Astrocyte of the hippocampus (primary cell): ENCODE data around the gene GPR39.
A peak's percentile ranks its signal among the peaks of the same experiment; 100 is the strongest.
"Not testable (repeated sequence)": the region's sequence is repeated elsewhere in the genome, so short reads cannot be mapped to it uniquely, and the experiment has no call there.

Experiments used
- DNase-seq: peaks from one replicate; pipeline ENCODE4 v3.0.0; 2011; ENCODE audit warnings: low read depth, low spot score

The GPR39 gene

DNA sequence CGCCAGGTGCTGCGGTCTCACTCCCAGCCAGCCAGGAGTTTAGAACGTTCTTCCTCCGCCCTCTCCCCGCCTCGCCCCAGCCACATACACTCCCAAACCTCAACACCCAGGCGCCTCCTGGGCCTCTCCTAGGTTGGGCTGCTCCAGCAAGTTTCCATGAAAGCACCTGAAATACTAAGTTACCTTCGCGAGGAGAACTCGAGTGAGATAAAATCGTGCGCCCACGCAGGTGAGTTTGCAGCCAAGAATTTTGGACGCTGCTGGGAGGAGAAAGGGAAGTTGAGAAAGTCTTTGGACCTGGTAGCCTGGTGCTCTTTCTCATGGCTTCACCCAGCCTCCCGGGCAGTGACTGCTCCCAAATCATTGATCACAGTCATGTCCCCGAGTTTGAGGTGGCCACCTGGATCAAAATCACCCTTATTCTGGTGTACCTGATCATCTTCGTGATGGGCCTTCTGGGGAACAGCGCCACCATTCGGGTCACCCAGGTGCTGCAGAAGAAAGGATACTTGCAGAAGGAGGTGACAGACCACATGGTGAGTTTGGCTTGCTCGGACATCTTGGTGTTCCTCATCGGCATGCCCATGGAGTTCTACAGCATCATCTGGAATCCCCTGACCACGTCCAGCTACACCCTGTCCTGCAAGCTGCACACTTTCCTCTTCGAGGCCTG, at the start of gene GPR39:
TSS of gene GPR39 (plus strand) at position 83 of the 673 bp plus-strand sequence.
- no peak for DNase-seq

DNA sequence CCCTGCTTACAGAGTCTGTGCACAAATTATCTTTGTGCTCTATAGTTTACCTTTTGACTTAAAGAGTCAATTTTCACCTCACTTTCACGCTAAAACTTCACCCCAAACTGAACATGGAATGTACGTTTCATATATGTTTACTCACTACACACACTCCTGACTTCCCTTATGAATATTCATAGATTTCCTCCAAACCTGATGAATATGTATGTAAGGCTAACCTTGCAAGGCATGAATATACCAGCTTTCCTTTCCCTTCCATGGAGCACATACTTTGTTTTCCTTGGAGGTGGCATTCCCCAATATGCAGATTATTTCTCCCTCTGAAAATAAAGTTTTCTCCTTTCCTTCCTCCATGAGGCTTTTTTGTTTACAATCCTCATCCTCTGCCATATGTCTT, 48.4 kb upstream of the GPR39 start:
- no peak for DNase-seq

DNA sequence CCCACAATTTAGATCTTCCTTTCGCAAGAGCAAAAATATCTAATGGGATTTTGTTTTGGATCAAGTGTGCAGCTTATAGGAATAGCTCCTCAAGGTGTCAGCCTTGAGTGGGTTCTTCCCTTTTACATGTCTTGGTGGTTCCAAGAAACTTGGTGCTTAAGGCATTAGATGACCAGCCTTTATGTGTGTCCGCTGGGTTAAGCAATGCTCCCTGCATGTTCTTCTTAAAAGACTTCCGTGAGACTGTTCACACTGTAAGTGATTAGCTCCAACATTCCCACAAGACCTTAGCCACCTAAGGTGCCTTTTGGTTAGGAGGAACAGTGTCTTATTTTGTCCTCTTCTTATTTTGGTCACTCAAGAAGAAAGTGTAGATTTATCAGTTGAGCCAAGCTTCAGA, 44.3 kb upstream of the GPR39 start:
- no peak for DNase-seq

- DNase-seq, result peak; percentile 86
Observed at GRCh38 chr2:132373391-132374135, 43.0 kb upstream of the GPR39 start.

- DNase-seq, result no peak
Observed at GRCh38 chr2:132374151-132374550, 42.5 kb upstream of the GPR39 start.

DNA sequence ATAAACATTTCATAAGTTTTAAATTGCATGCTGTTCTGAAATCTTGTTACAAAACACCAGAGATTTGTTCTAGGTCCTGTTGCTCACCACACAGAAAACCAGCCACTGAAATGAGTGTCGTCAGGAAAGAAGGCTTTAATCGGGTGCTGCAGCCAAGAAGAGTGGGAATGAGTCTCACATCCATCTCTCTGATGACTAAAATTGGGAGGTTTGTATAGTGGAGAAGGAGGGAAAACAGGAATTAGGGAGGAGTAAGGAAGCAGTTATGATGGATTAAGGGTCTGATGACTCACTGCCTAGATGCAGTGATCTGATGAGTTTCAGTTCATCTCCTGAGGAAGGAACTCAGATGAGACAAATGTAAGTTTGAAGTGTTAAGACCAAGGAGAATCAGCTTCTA, 42.1 kb upstream of the GPR39 start:
- DNase-seq, result peak; percentile 46

DNA sequence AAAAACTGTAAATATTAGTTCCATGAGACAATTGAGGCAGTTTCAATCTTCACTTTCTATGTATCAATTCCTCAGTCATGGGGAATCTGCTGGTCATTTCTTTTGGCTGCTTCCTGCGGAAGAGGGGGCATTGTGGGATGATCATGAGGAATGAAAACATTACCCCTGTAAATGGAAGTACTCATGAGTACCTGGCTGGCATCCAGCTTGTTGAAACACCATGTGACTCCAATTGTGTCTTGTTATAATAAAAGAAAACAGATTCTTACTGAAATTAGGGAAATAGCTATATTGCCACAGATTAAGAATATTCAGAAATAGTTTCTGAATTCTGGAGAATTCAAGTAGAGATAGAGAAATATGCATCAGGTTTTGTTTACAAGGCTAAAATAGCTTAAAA, 41.6 kb upstream of the GPR39 start:
- DNase-seq, result no peak

DNA sequence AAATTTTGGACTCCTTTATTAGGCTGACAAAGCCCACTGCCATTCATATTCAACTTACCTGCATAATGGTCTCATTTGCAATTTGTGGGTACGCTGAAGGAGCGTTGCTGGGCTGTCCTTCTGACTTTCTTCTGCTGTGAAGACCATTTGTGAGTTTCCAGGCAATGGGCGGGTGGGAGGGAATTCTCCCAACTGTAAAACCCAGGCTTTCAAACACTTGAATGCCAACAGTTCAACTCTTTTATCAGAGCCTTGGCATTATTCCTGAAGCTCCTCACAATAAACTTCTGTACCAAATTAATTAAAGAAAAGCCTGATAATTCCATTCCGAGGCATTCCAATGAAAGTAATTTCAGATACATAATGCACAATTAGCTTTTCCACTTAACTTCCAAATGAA, 35.2 kb upstream of the GPR39 start:
- DNase-seq, result no peak

- DNase-seq, result no peak
Observed at GRCh38 chr2:132383956-132384355, 32.6 kb upstream of the GPR39 start.

- peak; percentile 79 for DNase-seq
Observed at GRCh38 chr2:132384491-132385151, 32.0 kb upstream of the GPR39 start.

DNA sequence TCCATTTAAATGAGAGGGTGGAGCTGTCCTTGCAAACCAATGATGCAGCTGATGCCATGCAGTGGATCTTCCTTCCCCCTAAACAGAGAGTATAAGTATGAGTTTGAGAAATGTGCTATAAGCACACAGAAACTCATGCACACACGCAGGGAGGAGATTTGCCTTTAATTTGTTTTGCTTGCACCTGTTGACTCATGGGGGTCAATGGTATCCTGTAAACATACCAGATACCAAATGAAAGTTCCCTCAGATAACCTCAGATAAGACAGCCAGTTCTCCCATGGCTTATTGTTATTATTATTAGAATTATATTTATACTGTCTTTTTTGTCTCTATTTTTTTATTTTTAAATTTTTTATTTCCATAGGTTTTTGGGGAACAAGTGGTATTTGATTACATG, 29.5 kb upstream of the GPR39 start:
- no peak for DNase-seq

DNA sequence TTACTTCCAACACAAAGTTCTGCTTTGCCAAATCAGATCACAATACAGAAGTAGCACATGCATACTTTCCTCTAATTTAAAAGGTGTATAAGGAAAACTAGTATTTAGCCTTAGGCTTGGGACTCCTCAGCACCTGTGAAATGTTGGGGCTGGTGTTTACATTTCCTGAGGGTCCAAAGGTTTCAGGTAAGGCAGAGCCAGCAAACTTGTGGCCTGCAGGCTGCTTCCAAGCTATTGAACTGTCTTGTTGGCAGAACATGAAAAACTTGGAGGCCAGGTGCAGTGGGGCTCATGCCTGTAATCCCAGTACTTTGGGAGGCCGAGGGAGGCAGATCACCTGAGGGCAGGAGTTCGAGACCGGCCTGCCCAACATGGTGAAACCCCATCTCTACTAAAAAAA, 26.5 kb upstream of the GPR39 start:
- DNase-seq, result no peak

GRCh38 chr2:132391378-132391777, 25.2 kb upstream of the GPR39 start:
- no peak for DNase-seq

GRCh38 chr2:132392221-132392620, 24.4 kb upstream of the GPR39 start:
- no peak for DNase-seq

GRCh38 chr2:132392879-132393278, 23.7 kb upstream of the GPR39 start:
- DNase-seq, result no peak

DNA sequence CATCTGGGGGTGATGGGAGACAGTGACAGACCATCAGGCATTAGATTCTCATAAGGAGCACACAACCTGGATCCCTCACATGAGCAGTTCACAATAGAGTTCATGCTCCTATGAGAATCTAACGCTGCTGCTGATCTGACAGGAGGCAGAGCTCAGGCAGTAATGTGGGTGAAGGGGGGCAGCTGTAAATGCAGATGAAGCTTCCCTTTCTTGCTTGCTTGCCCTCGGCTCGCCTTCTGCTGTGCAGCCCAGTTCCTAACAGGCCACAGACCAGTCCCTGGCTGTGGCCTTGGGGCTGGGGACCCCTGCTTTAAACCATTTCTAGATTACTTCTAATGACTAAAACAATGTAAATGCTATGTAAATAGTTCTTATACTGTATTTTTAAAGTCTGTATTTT, 19.6 kb upstream of the GPR39 start:
- not testable (repeated sequence) for DNase-seq

DNA sequence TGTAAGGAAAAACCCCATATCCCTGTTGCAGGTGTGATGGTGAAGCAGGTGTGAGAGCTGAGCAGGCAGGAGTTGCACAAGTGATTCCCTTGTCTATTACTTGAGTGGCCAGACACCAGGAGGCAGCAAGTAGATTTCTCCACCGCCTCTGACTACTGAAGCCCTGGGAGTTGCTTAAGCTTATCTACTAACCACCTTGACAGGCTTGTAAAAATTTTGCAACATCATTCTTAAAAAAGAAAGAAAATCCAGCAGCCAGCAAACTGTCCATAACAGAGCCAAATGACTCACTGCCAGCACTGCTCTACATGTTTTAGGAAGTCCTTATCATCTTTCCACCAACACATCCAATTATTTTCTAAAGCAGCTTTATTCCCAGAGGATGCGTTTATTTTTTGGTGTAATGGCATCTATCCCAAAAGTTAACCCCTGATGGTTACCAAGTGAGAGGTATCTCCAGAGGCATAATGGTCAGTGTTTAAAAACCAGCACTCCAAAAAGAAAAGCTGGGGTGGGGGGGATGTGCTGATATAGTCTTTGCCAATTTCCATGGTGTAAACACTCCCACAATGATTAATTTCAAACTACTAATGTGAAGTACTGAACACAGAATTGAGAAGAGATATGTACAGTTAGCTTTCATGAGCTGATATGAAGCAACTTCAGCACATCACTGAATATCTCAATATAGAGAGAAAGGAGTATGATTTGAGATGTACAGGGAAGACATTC, 16.3 kb upstream of the GPR39 start:
- peak; percentile 23 for DNase-seq

DNA sequence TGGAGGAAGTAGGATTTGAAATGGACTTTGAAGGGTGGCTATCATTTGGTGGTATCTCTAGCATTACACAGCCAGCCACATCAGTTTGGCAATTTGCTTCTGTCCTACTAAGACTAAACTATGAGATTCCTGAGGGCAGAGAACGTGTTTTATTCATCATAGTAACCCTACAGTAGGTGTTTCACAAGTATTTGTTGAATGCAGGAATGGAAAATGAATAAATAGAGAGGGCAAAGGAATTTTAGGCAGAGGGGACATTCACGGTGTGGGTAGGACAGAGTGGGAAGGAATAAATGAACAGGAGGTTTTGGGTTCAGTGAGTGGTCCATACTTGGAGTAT, 15.7 kb upstream of the GPR39 start:
- no peak for DNase-seq

GRCh38 chr2:132401326-132401725, 15.3 kb upstream of the GPR39 start:
- DNase-seq, result no peak

DNA sequence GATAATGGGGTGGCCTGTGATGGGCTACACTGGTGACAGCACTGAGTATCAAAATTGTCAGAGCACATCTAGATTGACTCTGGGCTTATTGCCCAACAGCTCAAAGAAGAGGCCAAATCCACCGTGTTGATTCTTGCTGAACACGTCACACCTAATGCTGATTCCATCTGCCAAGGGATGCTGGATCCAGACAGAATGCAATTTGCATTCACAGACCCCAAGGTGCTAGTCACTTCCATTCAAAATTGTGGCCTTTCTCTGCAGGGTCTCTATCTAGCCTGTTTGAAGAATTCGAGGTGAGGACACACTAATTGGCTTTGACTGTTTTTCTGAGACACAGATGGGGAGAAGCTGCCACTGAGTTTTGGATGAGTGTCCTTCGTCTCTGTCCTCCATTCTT, 13.5 kb upstream of the GPR39 start:
- no peak for DNase-seq

GRCh38 chr2:132404056-132404455, 12.5 kb upstream of the GPR39 start:
- no peak for DNase-seq

GRCh38 chr2:132407784-132408183, 8.8 kb upstream of the GPR39 start:
- no peak for DNase-seq
